Measurements from ENCODE around the gene SMG5. TPM values are rescaled to one million over a fixed set of nuclear protein-coding genes. Genes with fewer than 3 reads are reported as not detected.
"Not testable (repeated sequence)": the region's sequence is repeated elsewhere in the genome, so short reads cannot be mapped to it uniquely, and the experiment has no call there.

SMG5 gene
- total RNA-seq, 1 donor from 2014 or later: 95.6 TPM

DNA sequence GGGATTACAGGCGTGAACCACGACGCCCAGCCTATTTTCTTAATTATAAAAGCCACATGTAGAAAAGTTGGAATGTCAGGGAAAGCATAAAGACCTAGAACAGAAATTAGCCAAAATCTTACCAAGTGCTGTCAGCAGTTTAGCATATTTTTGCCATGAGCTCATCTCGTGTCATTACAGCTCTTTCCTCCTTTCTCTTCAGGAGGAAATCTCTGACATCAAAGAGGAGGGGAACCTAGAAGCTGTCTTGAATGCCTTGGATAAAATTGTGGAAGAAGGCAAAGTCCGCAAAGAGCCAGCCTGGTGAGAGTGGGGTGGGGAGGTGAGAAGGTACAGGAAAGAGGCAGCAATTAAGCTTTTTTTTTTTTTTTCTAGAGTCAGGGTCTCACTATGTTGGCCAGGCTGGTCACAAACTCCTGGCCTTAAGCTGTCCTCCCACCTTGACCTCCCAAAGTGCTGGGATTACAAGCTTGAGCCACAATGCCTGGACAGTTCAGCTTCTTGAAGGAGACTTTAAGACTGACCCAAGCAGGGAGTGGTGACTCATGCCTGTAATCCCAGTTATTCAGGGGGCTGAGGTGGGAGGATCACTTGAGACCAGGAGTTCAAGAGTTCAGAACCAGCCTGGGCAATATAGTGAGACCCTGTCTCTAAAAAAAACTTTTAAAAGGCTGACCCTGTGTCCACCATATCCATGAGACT is 49.0 kb downstream of the SMG5 start:
- Mint-ChIP-seq H3K9me3 (no peaks in the 10 kb centered on the region), H3K4me3 (no peak overlapping the region), H3K27ac (no peak overlapping the region), H3K36me3 (ENCODE audit: low read depth) (peaks cover 37% of the 10 kb centered on the region), H3K27me3 (ENCODE audit: insufficient read depth) (no peaks in the 10 kb centered on the region), H3K4me1 (ENCODE audit: low read depth) (peaks cover 2% of the 10 kb centered on the region)
- intact Hi-C loops (cut with micrococcal nuclease): no loop called here
- no peak for DNase-seq (ENCODE audit: low spot score)

DNA sequence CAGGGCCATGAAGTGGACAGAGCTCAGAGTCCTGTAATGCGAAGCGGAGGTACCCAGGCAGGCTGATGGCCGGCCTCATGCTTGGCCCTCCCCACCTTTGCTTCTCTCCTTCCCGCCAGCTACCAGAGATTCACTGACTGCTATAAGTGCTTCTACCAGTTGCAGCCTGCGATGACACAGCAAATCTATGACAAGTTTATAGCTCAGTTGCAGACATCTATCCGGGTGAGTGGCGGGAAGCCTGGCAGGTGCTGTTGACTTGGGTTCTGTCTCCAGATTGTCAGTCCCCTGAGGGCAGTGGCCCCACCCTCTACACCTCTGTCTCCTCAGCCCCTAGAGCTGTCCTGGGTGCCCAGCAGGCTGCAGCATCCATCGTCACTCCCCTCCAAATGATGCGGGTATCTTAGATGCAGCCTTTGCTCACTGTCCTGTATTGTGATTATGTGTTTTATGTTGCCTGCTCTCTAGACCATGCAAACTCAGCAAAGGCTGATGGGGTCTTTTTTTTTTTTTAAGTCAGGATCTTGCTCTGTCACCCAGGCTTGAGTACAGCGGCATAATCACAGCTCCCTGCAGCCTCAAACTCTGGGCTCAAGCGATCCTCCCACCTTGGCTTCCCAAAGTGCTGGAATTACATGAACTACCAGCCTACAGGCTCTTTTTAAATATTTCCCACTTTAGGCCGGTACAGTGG is 50.3 kb downstream of the SMG5 start:
- DNase-seq (ENCODE audit: low spot score): no peak
- Mint-ChIP-seq H3K4me3 (no peak overlapping the region), H3K4me1 (ENCODE audit: low read depth) (peaks cover 9% of the 10 kb centered on the region), H3K27me3 (ENCODE audit: insufficient read depth) (no peaks in the 10 kb centered on the region), H3K27ac (no peak overlapping the region), H3K36me3 (ENCODE audit: low read depth) (peaks cover 36% of the 10 kb centered on the region), H3K9me3 (no peaks in the 10 kb centered on the region)
- intact Hi-C loops (cut with micrococcal nuclease): no loop called here

GRCh38 chr1:156230473-156230837 is 52.2 kb downstream of the SMG5 start:
- no peaks in the 10 kb centered on the region for H3K9me3 Mint-ChIP-seq
- H3K36me3 Mint-ChIP-seq (ENCODE audit: low read depth): peaks cover 32% of the 10 kb centered on the region
- no peak for DNase-seq (ENCODE audit: low spot score)
- H3K4me1 Mint-ChIP-seq (ENCODE audit: low read depth): peaks cover 20% of the 10 kb centered on the region
- H3K27me3 Mint-ChIP-seq (ENCODE audit: insufficient read depth): no peaks in the 10 kb centered on the region
- peak overlapping the region; percentile 40 for H3K27ac Mint-ChIP-seq
- intact Hi-C loops (cut with micrococcal nuclease): no loop called here
- no peak overlapping the region for H3K4me3 Mint-ChIP-seq

- H3K9me3 Mint-ChIP-seq: no peaks in the 10 kb centered on the region
- H3K4me3 Mint-ChIP-seq: no peak overlapping the region
- peak overlapping the region; percentile 40 for H3K27ac Mint-ChIP-seq
- intact Hi-C loops (cut with micrococcal nuclease): loop anchor here (10.0 kb wide), 1 partner anchor 255 kb away; the partner anchor contains the start of gene ARHGEF2
- DNase-seq (ENCODE audit: low spot score): no peak
- no peaks in the 10 kb centered on the region for H3K27me3 Mint-ChIP-seq (ENCODE audit: insufficient read depth)
- H3K4me1 Mint-ChIP-seq (ENCODE audit: low read depth): peaks cover 24% of the 10 kb centered on the region
- H3K36me3 Mint-ChIP-seq (ENCODE audit: low read depth): peaks cover 34% of the 10 kb centered on the region
Measured at GRCh38 chr1:156229809-156230472, 52.7 kb downstream of the SMG5 start.

DNA sequence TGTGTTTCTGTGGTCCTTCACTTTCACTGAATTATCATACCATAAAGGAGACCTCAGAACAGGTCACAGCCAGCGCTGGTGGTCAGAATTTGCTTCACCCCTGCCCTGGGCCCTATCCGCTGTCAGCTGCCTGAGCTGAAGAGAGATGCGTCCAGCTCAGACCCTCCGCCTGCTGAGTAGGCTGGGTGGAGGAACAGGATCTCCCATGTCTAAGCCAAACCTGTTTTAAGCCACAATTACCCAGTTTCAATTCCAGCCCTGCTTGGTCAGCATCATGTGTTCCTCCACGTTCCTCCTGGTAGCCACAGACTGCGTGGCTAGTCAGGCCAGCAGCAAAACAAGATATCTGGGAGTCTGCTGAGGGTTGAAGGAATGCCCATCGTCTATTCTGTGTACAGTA is 54.1 kb downstream of the SMG5 start:
- H3K36me3 Mint-ChIP-seq (ENCODE audit: low read depth): peaks cover 34% of the 10 kb centered on the region
- intact Hi-C loops (cut with micrococcal nuclease): loop anchor here (10.0 kb wide), 1 partner anchor 254 kb away; the partner anchor contains the start of gene ARHGEF2
- no peak overlapping the region for H3K27ac Mint-ChIP-seq
- H3K27me3 Mint-ChIP-seq (ENCODE audit: insufficient read depth): no peaks in the 10 kb centered on the region
- peaks cover 28% of the 10 kb centered on the region for H3K4me1 Mint-ChIP-seq (ENCODE audit: low read depth)
- H3K9me3 Mint-ChIP-seq: no peaks in the 10 kb centered on the region
- H3K4me3 Mint-ChIP-seq: no peak overlapping the region
- no peak for DNase-seq (ENCODE audit: low spot score)

GRCh38 chr1:156226782-156227181 is 55.8 kb downstream of the SMG5 start:
- H3K4me3 Mint-ChIP-seq: no peak overlapping the region
- H3K27ac Mint-ChIP-seq: peak overlapping the region; percentile 79
- no peaks in the 10 kb centered on the region for H3K27me3 Mint-ChIP-seq (ENCODE audit: insufficient read depth)
- intact Hi-C loops (cut with micrococcal nuclease): loop anchor here (1.0 to 10.0 kb wide), 3 partner anchors 8 to 252 kb away; partner anchors contain the start of genes ARHGEF2 and SMG5
- H3K9me3 Mint-ChIP-seq: no peaks in the 10 kb centered on the region
- peaks cover 45% of the 10 kb centered on the region for H3K4me1 Mint-ChIP-seq (ENCODE audit: low read depth)
- peaks cover 46% of the 10 kb centered on the region for H3K36me3 Mint-ChIP-seq (ENCODE audit: low read depth)
- no peak for DNase-seq (ENCODE audit: low spot score)

DNA sequence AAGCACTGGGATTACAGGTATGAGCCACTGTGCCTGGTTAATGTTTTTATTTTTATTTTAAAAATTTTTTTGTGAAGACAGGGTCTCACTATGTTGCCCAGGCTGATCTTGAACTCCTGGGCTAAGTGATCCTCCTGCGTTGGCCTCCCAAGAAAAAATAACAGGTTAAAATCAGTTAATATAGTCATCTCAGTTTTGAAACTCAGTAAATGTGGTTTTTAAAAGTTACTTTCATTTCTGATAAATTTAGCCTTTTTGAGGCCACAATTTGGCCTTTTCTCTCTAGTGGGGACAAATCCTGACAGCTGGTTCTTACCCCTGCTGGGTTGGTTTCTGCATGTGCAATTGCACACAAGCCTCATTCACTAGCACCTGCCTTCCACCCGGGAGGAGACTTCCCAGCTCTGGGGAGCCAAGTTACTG is 56.5 kb downstream of the SMG5 start:
- peaks cover 52% of the 10 kb centered on the region for H3K4me1 Mint-ChIP-seq (ENCODE audit: low read depth)

DNA sequence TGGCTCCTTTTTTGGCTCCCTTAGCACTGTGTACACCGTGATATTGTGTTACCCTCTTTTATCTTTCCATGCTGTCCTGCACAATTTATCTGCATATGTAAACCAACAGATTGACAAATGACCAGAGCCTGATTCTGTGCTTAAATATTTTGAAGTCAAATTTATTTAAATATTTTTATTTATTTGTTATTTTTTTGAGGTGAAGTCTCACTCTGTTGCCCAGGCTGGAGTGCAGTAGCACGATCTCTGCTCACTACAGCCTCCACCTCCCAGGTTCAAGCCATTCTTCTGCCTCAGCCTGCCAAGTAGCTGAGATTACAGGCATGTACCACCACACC is 57.0 kb downstream of the SMG5 start:
- Mint-ChIP-seq H3K9me3 (no peaks in the 10 kb centered on the region), H3K36me3 (ENCODE audit: low read depth) (peaks cover 56% of the 10 kb centered on the region), H3K27ac (peak overlapping the region; percentile 88), H3K27me3 (ENCODE audit: insufficient read depth) (no peaks in the 10 kb centered on the region), H3K4me3 (peak overlapping the region; percentile 6), H3K4me1 (ENCODE audit: low read depth) (peaks cover 57% of the 10 kb centered on the region)
- intact Hi-C loops (cut with micrococcal nuclease): loop anchor here (1.0 to 10.0 kb wide), 8 partner anchors 7 to 251 kb away; partner anchors contain the start of genes ARHGEF2 and SMG5
- no peak for DNase-seq (ENCODE audit: low spot score)

More for the DNA sequence above, 56.5 kb downstream of the SMG5 start:
- peaks cover 53% of the 10 kb centered on the region for H3K36me3 Mint-ChIP-seq (ENCODE audit: low read depth)
- intact Hi-C loops (cut with micrococcal nuclease): loop anchor here (1.0 to 10.0 kb wide), 3 partner anchors 8 to 251 kb away; partner anchors contain the start of genes ARHGEF2 and SMG5
- H3K27me3 Mint-ChIP-seq (ENCODE audit: insufficient read depth): no peaks in the 10 kb centered on the region
- no peak for DNase-seq (ENCODE audit: low spot score)
- H3K4me3 Mint-ChIP-seq: peak overlapping the region; percentile 53
- H3K9me3 Mint-ChIP-seq: no peaks in the 10 kb centered on the region
- peak overlapping the region; percentile 79 for H3K27ac Mint-ChIP-seq

DNA sequence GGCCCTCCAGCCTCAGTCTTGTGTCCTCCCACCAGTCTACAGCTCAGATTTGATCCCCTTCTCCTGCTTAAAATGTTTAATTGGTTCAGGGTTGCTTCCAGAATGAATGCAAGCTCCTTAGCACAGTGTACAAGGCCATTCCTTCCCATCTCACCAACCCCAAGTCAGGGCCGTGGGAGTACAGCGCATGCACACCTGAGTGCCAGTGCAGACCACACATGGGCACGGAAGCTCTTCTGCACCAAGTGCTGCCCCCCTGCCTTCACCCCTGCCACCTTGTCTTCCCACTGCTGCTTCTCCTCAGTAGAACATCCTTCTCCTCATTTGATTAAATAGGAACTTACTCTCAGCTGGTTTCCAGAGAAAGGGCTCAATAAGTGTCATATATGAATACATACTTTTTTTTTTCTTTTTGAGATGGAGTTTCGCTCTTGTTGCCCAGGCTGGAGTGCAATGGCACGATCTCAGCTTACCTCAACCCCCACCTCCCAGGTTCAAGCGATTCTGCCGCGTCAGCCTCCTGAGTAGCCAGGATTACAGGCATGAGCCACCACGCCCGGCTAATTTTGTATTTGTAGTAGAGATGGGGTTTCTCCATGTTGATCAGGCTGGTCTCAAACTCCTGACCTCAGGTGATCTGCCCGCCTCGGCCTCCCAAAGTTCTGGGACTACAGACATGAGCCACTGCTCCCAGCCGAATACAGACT is 60.5 kb downstream of the SMG5 start:
- H3K27ac Mint-ChIP-seq: peak overlapping the region; percentile 97
- peak overlapping the region; percentile 54 for H3K4me3 Mint-ChIP-seq
- DNase-seq (ENCODE audit: low spot score): no peak
- no peaks in the 10 kb centered on the region for H3K27me3 Mint-ChIP-seq (ENCODE audit: insufficient read depth)
- H3K9me3 Mint-ChIP-seq: no peaks in the 10 kb centered on the region
- H3K36me3 Mint-ChIP-seq (ENCODE audit: low read depth): peaks cover 51% of the 10 kb centered on the region
- peaks cover 72% of the 10 kb centered on the region for H3K4me1 Mint-ChIP-seq (ENCODE audit: low read depth)
- intact Hi-C loops (cut with micrococcal nuclease): loop anchor here (10.0 kb wide), 1 partner anchor 247 kb away; the partner anchor contains the start of gene ARHGEF2

DNA sequence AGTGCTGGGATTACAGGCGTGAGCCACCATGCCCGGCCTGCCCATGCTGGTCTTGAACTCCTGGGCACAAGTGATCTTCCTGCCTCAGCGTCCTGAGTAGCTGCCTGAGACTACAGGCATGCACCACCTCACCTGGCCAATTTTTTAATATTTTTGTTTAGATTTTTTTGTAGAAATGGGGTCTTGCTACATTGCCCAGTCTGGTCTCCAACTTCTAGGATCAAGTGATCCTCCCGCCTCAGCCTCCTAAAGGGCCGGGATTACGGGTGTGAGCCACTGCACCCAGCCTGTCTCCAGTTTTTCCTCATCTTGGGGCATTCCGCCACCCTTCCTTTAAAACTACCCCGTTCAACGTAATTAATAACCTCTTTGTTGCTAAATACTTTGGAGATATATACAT is 62.4 kb downstream of the SMG5 start:
- Mint-ChIP-seq H3K9me3 (no peaks in the 10 kb centered on the region), H3K4me1 (ENCODE audit: low read depth) (peaks cover 59% of the 10 kb centered on the region), H3K36me3 (ENCODE audit: low read depth) (peaks cover 45% of the 10 kb centered on the region), H3K27ac (peak overlapping the region; percentile 92), H3K27me3 (ENCODE audit: insufficient read depth) (no peaks in the 10 kb centered on the region), H3K4me3 (no peak overlapping the region)
- intact Hi-C loops (cut with micrococcal nuclease): loop anchor here (10.0 kb wide), 1 partner anchor 245 kb away; the partner anchor contains the start of gene ARHGEF2
- DNase-seq (ENCODE audit: low spot score): no peak

GRCh38 chr1:156217871-156218270 is 64.8 kb downstream of the SMG5 start:
- H3K27me3 Mint-ChIP-seq (ENCODE audit: insufficient read depth): no peaks in the 10 kb centered on the region
- peak; percentile 53 for DNase-seq (ENCODE audit: low spot score)
- peaks cover 43% of the 10 kb centered on the region for H3K36me3 Mint-ChIP-seq (ENCODE audit: low read depth)
- H3K4me1 Mint-ChIP-seq (ENCODE audit: low read depth): peaks cover 55% of the 10 kb centered on the region
- peak overlapping the region; percentile 99 for H3K27ac Mint-ChIP-seq
- intact Hi-C loops (cut with micrococcal nuclease): loop anchor here (1.0 to 10.0 kb wide), 6 partner anchors 8 to 893 kb away; partner anchors contain the start of gene RUSC1
- no peaks in the 10 kb centered on the region for H3K9me3 Mint-ChIP-seq
- peak overlapping the region; percentile 63 for H3K4me3 Mint-ChIP-seq

DNA sequence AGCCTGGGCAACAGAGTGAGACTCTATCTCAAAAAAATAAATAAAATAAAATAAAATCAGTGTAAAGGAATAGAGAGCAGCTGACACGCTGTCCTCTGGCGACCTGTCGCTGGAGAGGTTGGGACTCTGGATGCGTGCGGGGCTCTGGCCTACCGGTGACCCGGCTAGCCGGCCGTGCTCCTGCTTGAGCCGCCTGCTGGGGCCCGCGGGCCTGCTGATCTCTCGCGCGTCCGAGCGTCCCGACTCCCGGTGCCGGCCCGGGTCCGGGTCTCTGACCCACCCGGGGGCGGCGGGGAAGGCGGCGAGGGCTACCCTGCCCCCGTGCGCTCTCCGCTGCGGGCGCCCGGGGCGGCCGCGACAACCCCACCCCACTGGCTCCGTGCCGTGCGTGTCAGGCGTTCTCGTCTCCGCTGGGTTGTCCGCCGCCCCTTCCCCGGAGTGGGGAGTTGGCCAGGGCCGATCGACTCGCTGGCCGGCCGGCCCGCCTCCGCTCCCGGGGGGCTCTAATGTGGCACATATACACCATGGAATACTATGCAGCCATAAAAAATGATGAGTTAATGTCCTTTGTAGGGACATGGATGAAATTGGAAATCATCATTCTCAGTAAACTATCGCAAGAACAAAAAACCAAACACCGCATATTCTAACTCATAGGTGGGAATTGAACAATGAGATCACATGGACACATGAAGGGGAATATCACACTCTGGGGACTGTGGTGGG is 66.1 kb downstream of the SMG5 start:
- H3K4me3 Mint-ChIP-seq: peak overlapping the region; percentile 32
- not testable (repeated sequence) for H3K9me3 Mint-ChIP-seq; DNase-seq (ENCODE audit: low spot score); H3K27me3 Mint-ChIP-seq (ENCODE audit: insufficient read depth)
- peaks cover 38% of the 10 kb centered on the region for H3K36me3 Mint-ChIP-seq (ENCODE audit: low read depth)
- intact Hi-C loops (cut with micrococcal nuclease): loop anchor here (10.0 kb wide), 1 partner anchor 892 kb away; the partner anchor contains the start of gene RUSC1
- peak overlapping the region; percentile 75 for H3K27ac Mint-ChIP-seq
- H3K4me1 Mint-ChIP-seq (ENCODE audit: low read depth): peaks cover 55% of the 10 kb centered on the region

Data from activated T-helper 1 cell treated with anti-CD3 and anti-CD28 coated beads, Interleukin-12 subunit alpha, Interleukin-12 subunit beta, Interleukin-2, Interleukin-4 antibody, amounts not matched to agents 30 ng/mL and 10 ng/mL and 1 ng/mL, durations not matched to agents 14 hours and 24 hours and 36 hours (primary cell).